HepG2 (cell line): ENCODE data around the gene IQCF5. TPM values are rescaled to one million over a fixed set of nuclear protein-coding genes. Genes with fewer than 3 reads are reported as not detected.
"Not testable (repeated sequence)": the region's sequence is repeated elsewhere in the genome, so short reads cannot be mapped to it uniquely, and the experiment has no call there.

Source experiments
- ATAC-seq: fragments of 200-7000 bp; cut with Tn5 transposase; 3 replicates; pipeline ENCODE4 v1.9.1; 2020; ENCODE audit warnings: mild to moderate bottlenecking, moderate library complexity
- BruUV-seq: library from RNA; stranded (reverse); fragments of 400-500 nt; replicated peaks from 2 replicates; lab custom pipeline; 2021; lab: Mats Ljungman, UMichigan
- CTCF ChIA-PET: fragments of 300-600 bp; formaldehyde crosslinking; extraction: SDS; loops from one replicate; lab custom pipeline; 2021; ENCODE audit warnings: low total read pairs, inconsistent platforms, low intra/inter-chr PET ratio; lab: Yijun Ruan, JAX
- POLR2A ChIA-PET: fragments of 350-600 bp; sonication (Branson Sonifier 250); formaldehyde crosslinking; loops from one replicate; lab custom pipeline; 2020; ENCODE audit warnings: antibody characterized with exemption, inconsistent platforms; lab: Yijun Ruan, JAX
- DNase-seq: peaks from one replicate; pipeline ENCODE4 v3.0.0-alpha.2; 2015; ENCODE audit warnings: low spot score
- FAIRE-seq: peaks from 3 replicates; lab custom pipeline; 2011; peaks lifted over from hg19 to GRCh38; lab: Jason Lieb, UNC
- H2AFZ ChIP-seq: one replicate; pipeline ENCODE4 v1.6.1; 2011; ENCODE audit warnings: low read length, inconsistent platforms
- H3K27ac ChIP-seq: fragments of 300-600 bp; 3 replicates; pipeline ENCODE4 v1.8.0; 2011; ENCODE audit warnings: mixed run types, mild to moderate bottlenecking, mixed read lengths, low read length, inconsistent platforms; ENCODE audit not compliant: insufficient read depth; ENCODE audit errors: extremely low read length
- H3K27me3 ChIP-seq, 2 experiments: fragments of 200-600 bp in 1 of 2; 2 replicates in 1 of 2; 3 replicates in 1 of 2; pipeline versions ENCODE4 v1.6.0 to v1.8.0; 2011; ENCODE audit warnings: low read length in 2 of 2, mild to moderate bottlenecking in 2 of 2, moderate library complexity in 2 of 2, inconsistent platforms in 1 of 2; ENCODE audit not compliant: insufficient read depth in 2 of 2, control insufficient read depth in 1 of 2
- H3K36me3 ChIP-seq, 2 experiments: fragments of 200-600 bp in 1 of 2; replicated peaks in 1 of 2; 2 replicates in 1 of 2; 3 replicates in 1 of 2; pipeline versions ENCODE4 v1.5.1 to v1.8.0; 2011; ENCODE audit warnings: low read length in 2 of 2, inconsistent platforms in 1 of 2; ENCODE audit not compliant: insufficient read depth in 2 of 2, control insufficient read depth in 1 of 2
- H3K4me1 ChIP-seq: 2 replicates; pipeline ENCODE4 v1.5.1; 2012; ENCODE audit warnings: low read length, inconsistent platforms; ENCODE audit not compliant: insufficient read depth
- H3K4me2 ChIP-seq: 2 replicates; pipeline ENCODE4 v1.6.0; 2011; ENCODE audit warnings: low read depth, low read length, inconsistent platforms
- H3K4me3 ChIP-seq, 3 experiments: fragments of 200-600 bp in 1 of 3; sonication (generic), shearing (Covaris generic) in 1 of 3; replicated peaks in 1 of 3; 2 replicates each; pipeline ENCODE4 v1.5.1; 2011 to 2016; ENCODE audit warnings: low read length in 3 of 3, inconsistent platforms in 2 of 3, low read depth in 2 of 3, mild to moderate bottlenecking in 2 of 3, control low read depth in 1 of 3, mixed read lengths in 1 of 3; ENCODE audit not compliant: insufficient read depth in 1 of 3
- H3K79me2 ChIP-seq: one replicate; pipeline ENCODE4 v1.6.1; 2011; ENCODE audit warnings: low read length, inconsistent platforms; ENCODE audit not compliant: insufficient read depth
- H3K9ac ChIP-seq: 2 replicates; pipeline ENCODE4 v1.6.0; 2011; ENCODE audit warnings: mild to moderate bottlenecking, low read depth, low read length, inconsistent platforms; ENCODE audit not compliant: insufficient read depth
- H3K9me3 ChIP-seq: 2 replicates; pipeline ENCODE4 v1.5.1; 2012; ENCODE audit warnings: mild to moderate bottlenecking, low read length
- H4K20me1 ChIP-seq: 2 replicates; pipeline ENCODE4 v1.6.0; 2011; ENCODE audit warnings: inconsistent platforms, mild to moderate bottlenecking, low read length, moderate library complexity; ENCODE audit not compliant: insufficient read depth
- MAFF ChIP-seq: IDR thresholded peaks from 2 replicates; pipeline ENCODE4 v1.6.1; 2011; ENCODE audit warnings: low read depth, low read length, improper control_type of control experiment
- MAFK ChIP-seq, 2 experiments: IDR thresholded peaks in 1 of 2; conservative IDR thresholded peaks in 1 of 2; 2 replicates each; pipeline ENCODE4 v1.6.1; 2011; ENCODE audit warnings: improper control_type of control experiment in 2 of 2, low read length in 2 of 2
- NFE2L2 ChIP-seq: fragments of 150-350 bp; IDR thresholded peaks from 2 replicates; pipeline ENCODE4 v1.6.1; 2014; ENCODE audit warnings: low read length
- ZKSCAN1 ChIP-seq: fragments of 150-350 bp; IDR thresholded peaks from 2 replicates; pipeline ENCODE4 v1.6.1; 2014; ENCODE audit warnings: low read length
- ZNF660 ChIP-seq: sonication (generic); formaldehyde crosslinking; IDR thresholded peaks from 2 replicates; pipeline ENCODE4 v1.5.1; 2020; ENCODE audit warnings: mild to moderate bottlenecking, low read depth, missing genetic modification reagents, borderline replicate concordance
- ZNF773 ChIP-seq: sonication (generic); formaldehyde crosslinking; IDR thresholded peaks from 2 replicates; pipeline ENCODE4 v1.4.0; 2020; ENCODE audit warnings: missing genetic modification reagents, borderline replicate concordance
- WGBS: methylation state at CpG from one replicate; pipeline ENCODE4 v1.1.6; 2017; ENCODE audit warnings: low lambda C conversion rate; 5-methylcytosine and 5-hydroxymethylcytosine counted together
- in situ Hi-C: cut with HindIII; loops from 2 replicates; pipeline ENCODE4 v1.10.0; 2017; ENCODE audit warnings: low pct_unique_long_range_greater_than_20kb; ENCODE audit not compliant: extremely low pct_ligation_motif_present
- intact Hi-C: fragments of 100-400 bp; cut with micrococcal nuclease; formaldehyde crosslinking; loops from one replicate; pipeline ENCODE4 v1.10.0; 2022; ENCODE audit not compliant: unreplicated experiment
- polyA plus RNA-seq, 8 experiments: library from polyadenylated mRNA; depleted of rRNA in 3 of 8; stranded (reverse) in 7 of 8; unstranded in 1 of 8; fragments of >200 nt; fragmentation: Illumina TruSeq in 4 of 8; extraction: Trizol in 4 of 8; gene quantifications; 2 replicates each; pipeline versions ENCODE4 v1.2.1 to v1.2.3, GENCODE V29; 2011 to 2016; ENCODE audit warnings: low read depth in 4 of 8, missing spikeins in 1 of 8, mixed read lengths in 1 of 8; ENCODE audit not compliant: insufficient read depth in 1 of 8
- total RNA-seq, 5 experiments: library from RNA; depleted of rRNA; stranded (reverse); fragments of >200 nt; fragmentation: Illumina TruSeq; extraction: Trizol; gene quantifications; 2 replicates each; pipeline ENCODE4 v1.2.3, GENCODE V29; 2016; ENCODE audit warnings: low read depth in 1 of 5

Gene IQCF5
- total and polyA plus RNA-seq, 2 of the 13 experiments (the other 11 are each of a cell fraction or from before 2014, with no cell fraction given), result not detected

DNA sequence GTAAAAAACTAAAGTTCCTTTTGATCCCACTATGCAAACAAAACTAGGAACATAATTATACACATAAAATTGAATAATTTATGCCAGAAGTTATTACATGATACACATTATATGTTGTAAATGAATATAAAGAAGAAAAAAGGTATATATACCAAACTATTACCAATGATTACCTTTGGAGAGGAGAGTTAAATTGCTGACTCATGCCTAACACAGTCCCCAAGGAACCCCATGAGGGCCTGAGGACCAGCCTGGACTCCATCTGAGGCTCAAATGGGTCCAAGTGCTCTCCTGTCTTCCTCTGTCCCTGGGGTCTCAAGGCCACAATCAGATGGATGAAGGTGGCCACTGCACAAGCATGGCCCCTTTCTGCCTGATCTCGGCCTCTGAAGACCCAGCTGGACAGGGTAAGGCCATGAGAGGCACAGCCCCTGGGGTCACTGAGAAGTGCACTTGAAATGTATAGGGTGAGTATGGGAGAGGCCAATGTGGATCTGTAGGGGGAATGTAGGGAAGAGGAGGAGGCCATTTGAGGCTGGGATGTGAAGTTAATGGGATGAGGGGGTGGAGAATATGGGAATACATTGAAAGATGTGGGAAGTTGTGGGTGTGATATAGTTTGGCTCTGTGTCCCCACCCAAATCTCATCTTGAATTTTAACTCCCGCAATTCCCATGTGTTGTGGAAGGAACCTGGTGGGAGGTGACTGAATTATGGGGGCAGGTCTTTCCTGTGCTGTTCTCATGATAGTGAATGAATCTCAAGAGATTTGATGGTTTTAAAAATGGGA, 28.8 kb upstream of the IQCF5 start:
- H3K4me2 ChIP-seq, result no peak overlapping the region
- in situ Hi-C loops, result no loop called here
- H3K4me3 ChIP-seq, result no peak overlapping the region
- intact Hi-C loops, result no loop called here
- DNase-seq, result no peak
- peaks cover 5% of the 10 kb centered on the region; the same call in 1 of the 2 replicates for H3K9me3 ChIP-seq
- no peak overlapping the region for H3K27ac ChIP-seq
- H2AFZ ChIP-seq, result no peak overlapping the region
- no peak for FAIRE-seq
- no peaks in the 10 kb centered on the region for H3K36me3 ChIP-seq
- BruUV-seq, result no TSS peak
- H3K27me3 ChIP-seq, result peaks cover 0 to 4% of the 10 kb centered on the region in 2 experiments; a peak in 1 of 5 replicates
- H3K4me1 ChIP-seq, result no peaks in the 10 kb centered on the region
- WGBS, result 21% methylated on average over 2 of the region's 2 CpGs
- H4K20me1 ChIP-seq, result no peaks in the 10 kb centered on the region
- no peaks in the 10 kb centered on the region for H3K79me2 ChIP-seq
- no peak for TF ChIP-seq ZNF660 (CRISPR knock-in tag)
- TF ChIP-seq ZKSCAN1, result no peak
- TF ChIP-seq ZNF773, result no peak
- peak; percentile 76 to 88 for TF ChIP-seq MAFK (conservative IDR thresholded peaks at IDR 0.05 in 1 of 2, IDR thresholded peaks at IDR 0.05 in 1 of 2; ENCODE audit: low read length in 2 of 2)
- peak; percentile 67 for TF ChIP-seq NFE2L2
- TF ChIP-seq MAFF, result peak; percentile 79
- ATAC-seq, result no peak
- CTCF ChIA-PET, result no interaction called here
- H3K9ac ChIP-seq, result no peak overlapping the region
- POLR2A ChIA-PET, result no interaction called here

- FAIRE-seq, H3K9ac ChIP-seq, BruUV-seq, H3K36me3 ChIP-seq, H3K27ac ChIP-seq, H3K9me3 ChIP-seq, H2AFZ ChIP-seq, DNase-seq, intact Hi-C loops, POLR2A ChIA-PET, in situ Hi-C loops, H4K20me1 ChIP-seq, H3K4me2 ChIP-seq, H3K4me3 ChIP-seq, H3K4me1 ChIP-seq, CTCF ChIA-PET, H3K79me2 ChIP-seq, ATAC-seq: not testable (repeated sequence)
- 7% methylated on average over 7 of the region's 7 CpGs for WGBS
- H3K27me3 ChIP-seq, result peaks cover 0 to 18% of the 10 kb centered on the region in 2 experiments; a peak in 1 of 5 replicates
These were observed 27.0 kb upstream of the IQCF5 start for GRCh38 chr3:51902361-51902760.

- H3K4me3 ChIP-seq, H4K20me1 ChIP-seq, ATAC-seq, H3K27ac ChIP-seq, H3K9me3 ChIP-seq, H3K36me3 ChIP-seq, in situ Hi-C loops, BruUV-seq, H3K4me1 ChIP-seq, intact Hi-C loops, POLR2A ChIA-PET, H3K79me2 ChIP-seq, H3K9ac ChIP-seq, FAIRE-seq, CTCF ChIA-PET, H3K4me2 ChIP-seq, H2AFZ ChIP-seq, DNase-seq: not testable (repeated sequence)
- peaks cover 0 to 27% of the 10 kb centered on the region in 2 experiments; a peak in 2 of 5 replicates for H3K27me3 ChIP-seq
- WGBS, result 10% methylated on average over 7 of the region's 7 CpGs
These were observed 24.6 kb upstream of the IQCF5 start for GRCh38 chr3:51900043-51900442.
